Stimulated activated CD8-positive, alpha-beta memory T cell treated with anti-CD3 and anti-CD28 coated beads, Interleukin-12 subunit alpha, Interleukin-12 subunit beta, amount 100 ng/mL, for 24 hours (primary cell): Measurements from ENCODE around the gene SMARCE1.
A peak's percentile ranks its signal among the peaks of the same experiment; 100 is the strongest.
"Not testable (repeated sequence)": the region's sequence is repeated elsewhere in the genome, so short reads cannot be mapped to it uniquely, and the experiment has no call there.

Experiments
- DNase-seq: peaks from one replicate; pipeline ENCODE4 v3.0.0-alpha.2; 2020; ENCODE audit errors: extremely low read depth

Gene SMARCE1

GRCh38 chr17:40611840-40612474, 35.7 kb downstream of the SMARCE1 start:
- no peak for DNase-seq

GRCh38 chr17:40610359-40610758, 37.3 kb downstream of the SMARCE1 start:
- DNase-seq: no peak

GRCh38 chr17:40608061-40608581, 39.5 kb downstream of the SMARCE1 start:
- DNase-seq: no peak

- DNase-seq: no peak
Observed at GRCh38 chr17:40607641-40608040, 40.0 kb downstream of the SMARCE1 start.

GRCh38 chr17:40606548-40607353, 40.9 kb downstream of the SMARCE1 start:
- DNase-seq: no peak

GRCh38 chr17:40605306-40605705, 42.3 kb downstream of the SMARCE1 start:
- DNase-seq: no peak

- DNase-seq: no peak
Observed at GRCh38 chr17:40604327-40605080, 43.1 kb downstream of the SMARCE1 start.

GRCh38 chr17:40602445-40603443, 44.9 kb downstream of the SMARCE1 start:
- DNase-seq: no peak

GRCh38 chr17:40600486-40601046, 47.1 kb downstream of the SMARCE1 start:
- no peak for DNase-seq

- DNase-seq: no peak
Observed at GRCh38 chr17:40599468-40599763, 48.2 kb downstream of the SMARCE1 start.

GRCh38 chr17:40598619-40599467, 48.8 kb downstream of the SMARCE1 start:
- DNase-seq: peak; percentile 68

GRCh38 chr17:40598301-40598618, 49.4 kb downstream of the SMARCE1 start:
- DNase-seq: no peak

GRCh38 chr17:40597556-40598300, 49.9 kb downstream of the SMARCE1 start:
- no peak for DNase-seq

GRCh38 chr17:40597156-40597555, 50.5 kb downstream of the SMARCE1 start:
- no peak for DNase-seq

GRCh38 chr17:40596261-40596919, 51.2 kb downstream of the SMARCE1 start:
- no peak for DNase-seq

- DNase-seq: no peak
Observed at GRCh38 chr17:40590742-40591141, 56.9 kb downstream of the SMARCE1 start.

GRCh38 chr17:40588552-40588951, 59.1 kb downstream of the SMARCE1 start:
- DNase-seq: no peak

- DNase-seq: not testable (repeated sequence)
Observed at GRCh38 chr17:40586264-40586663, 61.4 kb downstream of the SMARCE1 start.

- not testable (repeated sequence) for DNase-seq
Observed at GRCh38 chr17:40584950-40585349, 62.7 kb downstream of the SMARCE1 start.
